ENCODE measurements around the gene SOX8.

DNA sequence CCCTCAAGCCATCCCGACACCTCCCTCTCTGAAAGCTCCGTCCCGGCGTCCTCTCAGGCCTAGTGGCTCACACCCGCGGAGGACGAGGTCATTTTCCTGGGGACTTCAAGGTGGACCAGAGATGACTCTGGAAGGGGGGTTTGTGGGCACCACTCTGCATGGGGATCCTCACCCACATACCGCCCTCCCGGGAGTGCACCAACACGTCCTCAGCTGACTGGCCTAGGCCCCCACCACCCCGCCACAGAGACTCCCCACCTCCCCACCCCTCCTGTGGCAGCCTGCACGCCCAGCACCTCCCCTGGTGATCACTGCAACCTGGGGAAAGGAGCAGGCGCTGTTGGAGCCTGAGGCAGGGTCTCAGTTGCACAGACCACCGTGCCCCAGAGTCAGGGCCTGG, 2.4 kb upstream of the SOX8 start:
- TF ChIP-seq EZH2 (IDR thresholded peaks at IDR 0.05; ENCODE audit: borderline replicate concordance, low read length): no peak
- TF ChIP-seq, protein P1, sequence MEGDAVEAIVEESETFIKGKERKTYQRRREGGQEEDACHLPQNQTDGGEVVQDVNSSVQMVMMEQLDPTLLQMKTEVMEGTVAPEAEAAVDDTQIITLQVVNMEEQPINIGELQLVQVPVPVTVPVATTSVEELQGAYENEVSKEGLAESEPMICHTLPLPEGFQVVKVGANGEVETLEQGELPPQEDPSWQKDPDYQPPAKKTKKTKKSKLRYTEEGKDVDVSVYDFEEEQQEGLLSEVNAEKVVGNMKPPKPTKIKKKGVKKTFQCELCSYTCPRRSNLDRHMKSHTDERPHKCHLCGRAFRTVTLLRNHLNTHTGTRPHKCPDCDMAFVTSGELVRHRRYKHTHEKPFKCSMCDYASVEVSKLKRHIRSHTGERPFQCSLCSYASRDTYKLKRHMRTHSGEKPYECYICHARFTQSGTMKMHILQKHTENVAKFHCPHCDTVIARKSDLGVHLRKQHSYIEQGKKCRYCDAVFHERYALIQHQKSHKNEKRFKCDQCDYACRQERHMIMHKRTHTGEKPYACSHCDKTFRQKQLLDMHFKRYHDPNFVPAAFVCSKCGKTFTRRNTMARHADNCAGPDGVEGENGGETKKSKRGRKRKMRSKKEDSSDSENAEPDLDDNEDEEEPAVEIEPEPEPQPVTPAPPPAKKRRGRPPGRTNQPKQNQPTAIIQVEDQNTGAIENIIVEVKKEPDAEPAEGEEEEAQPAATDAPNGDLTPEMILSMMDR (IDR thresholded peaks at IDR 0.05; ENCODE audit: low read length): no peak
